ENCODE data around the gene MARCOL. TPM values are rescaled to one million over a fixed set of nuclear protein-coding genes. Genes with fewer than 3 reads are reported as not detected.

Gene MARCOL
- total and polyA plus RNA-seq, 10 donors = not detected

DNA sequence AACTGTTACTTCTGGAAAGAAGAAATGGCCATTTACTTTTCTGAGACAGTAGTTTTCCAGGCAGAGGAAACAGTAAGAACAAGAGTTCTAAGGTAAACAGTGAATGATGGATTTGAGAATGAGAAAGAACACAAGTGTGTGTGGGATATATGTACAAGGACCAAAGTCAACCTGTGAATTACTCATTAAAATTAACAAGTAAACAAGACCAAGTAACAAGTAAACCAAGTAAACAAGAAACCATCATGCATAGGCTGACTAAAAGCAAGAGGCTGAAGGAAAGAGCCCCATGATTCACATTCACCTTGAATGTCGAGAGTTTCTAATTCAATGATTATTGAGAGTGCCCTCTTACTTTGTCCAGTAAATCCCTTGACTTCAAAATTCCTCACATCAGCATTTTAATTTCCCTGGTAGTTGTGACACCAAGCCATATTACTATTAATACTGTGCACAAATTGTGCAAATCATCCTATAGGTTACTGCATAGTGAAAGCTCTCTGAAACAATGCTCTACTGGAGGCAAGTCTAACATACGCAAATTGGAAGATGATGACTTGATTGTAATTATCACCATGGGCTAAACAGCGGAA lies 9.8 kb upstream of the MARCOL start:
- intact Hi-C loops (cut with DNase I; ENCODE audit: low total_unique reads) = no loop called here
- DNase-seq = no peak
- H3K4me1 ChIP-seq = no peaks in the 10 kb centered on the region

DNA sequence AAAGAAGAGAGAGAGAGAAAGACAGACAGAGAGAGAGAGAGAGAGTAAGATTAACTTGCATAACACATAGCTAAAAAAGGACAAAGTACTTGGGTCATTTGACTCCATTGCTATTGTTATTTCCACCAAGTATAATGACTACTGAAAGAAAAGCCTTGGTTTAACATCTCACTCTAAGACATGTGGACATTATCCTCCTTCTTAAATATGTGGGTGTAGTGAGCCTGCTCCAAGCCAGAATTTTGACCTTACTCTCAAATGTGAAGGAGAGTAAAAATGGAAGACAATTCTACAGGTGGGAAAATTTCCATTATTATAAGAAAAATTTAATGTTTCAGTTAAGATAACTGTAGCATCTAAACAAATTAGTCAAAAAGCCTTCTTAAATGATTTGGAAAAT lies 8.5 kb upstream of the MARCOL start:
- H3K9me3 ChIP-seq = no peaks in the 10 kb centered on the region
- intact Hi-C loops (cut with DNase I; ENCODE audit: low total_unique reads) = no loop called here
- TF ChIP-seq POLR2AphosphoS5 (IDR thresholded peaks at IDR 0.05) (no peak), POLR2A (IDR thresholded peaks at IDR 0.05) (no peak), CTCF (IDR thresholded peaks at IDR 0.05 in 8 of 11, conservative IDR thresholded peaks at IDR 0.05 in 3 of 11) (no peak)
- DNase-seq = no peak
- no peaks in the 10 kb centered on the region for H3K36me3 ChIP-seq
- no peak overlapping the region for H3K4me3 ChIP-seq
- H3K27ac ChIP-seq = no peak overlapping the region
- peaks cover 0 to 4% (median 0%) of the 10 kb centered on the region in 7 donors for H3K27me3 ChIP-seq (replicated peaks in 1 of 7)
- H3K4me1 ChIP-seq = no peaks in the 10 kb centered on the region

More for the DNA sequence above, 9.8 kb upstream of the MARCOL start:
- Histone ChIP-seq H3K9me3 (no peaks in the 10 kb centered on the region), H3K4me3 (no peak overlapping the region), H3K27me3 (replicated peaks in 1 of 7) (peaks cover 0 to 4% (median 0%) of the 10 kb centered on the region in 7 donors), H3K27ac (no peak overlapping the region), H3K36me3 (no peaks in the 10 kb centered on the region)
- 81 to 92% (median 87%) methylated on average over 3 of the region's 3 CpGs for WGBS, 5 donors
- no peak for TF ChIP-seq CTCF (IDR thresholded peaks at IDR 0.05 in 8 of 11, conservative IDR thresholded peaks at IDR 0.05 in 3 of 11)
- no peak for TF ChIP-seq POLR2A (IDR thresholded peaks at IDR 0.05)

GRCh38 chr5:148230240-148230639 lies 8.1 kb upstream of the MARCOL start:
- intact Hi-C loops (cut with DNase I; ENCODE audit: low total_unique reads) = no loop called here
- no peak for TF ChIP-seq CTCF (IDR thresholded peaks at IDR 0.05 in 8 of 11, conservative IDR thresholded peaks at IDR 0.05 in 3 of 11)
- TF ChIP-seq POLR2A (IDR thresholded peaks at IDR 0.05) = no peak
- no peak for TF ChIP-seq POLR2AphosphoS5 (IDR thresholded peaks at IDR 0.05)
- 91 to 95% (median 94%) methylated on average over 7 of the region's 7 CpGs for WGBS, 5 donors

GRCh38 chr5:148237785-148238417 lies 424 bp upstream of the MARCOL start:
- Histone ChIP-seq H3K36me3 (no peaks in the 10 kb centered on the region), H3K27me3 (replicated peaks in 1 of 7) (no peaks in the 10 kb centered on the region), H3K9me3 (no peaks in the 10 kb centered on the region), H3K4me3 (no peak overlapping the region), H3K27ac (no peak overlapping the region), H3K4me1 (no peaks in the 10 kb centered on the region)
- TF ChIP-seq CTCF (IDR thresholded peaks at IDR 0.05 in 8 of 11, conservative IDR thresholded peaks at IDR 0.05 in 3 of 11) (no peak), POLR2A (IDR thresholded peaks at IDR 0.05) (no peak), POLR2AphosphoS5 (IDR thresholded peaks at IDR 0.05) (no peak)
- 49 to 65% (median 55%) methylated on average over 4 of the region's 4 CpGs for WGBS, 5 donors
- intact Hi-C loops (cut with DNase I; ENCODE audit: low total_unique reads) = no loop called here
- DNase-seq = no peak

More at GRCh38 chr5:148230240-148230639, 8.1 kb upstream of the MARCOL start:
- DNase-seq = no peak
- no peaks in the 10 kb centered on the region for H3K9me3 ChIP-seq
- H3K36me3 ChIP-seq = no peaks in the 10 kb centered on the region
- H3K27me3 ChIP-seq (replicated peaks in 1 of 7) = peaks cover 0 to 4% (median 0%) of the 10 kb centered on the region in 7 donors
- H3K4me1 ChIP-seq = no peaks in the 10 kb centered on the region
- no peak overlapping the region for H3K4me3 ChIP-seq
- H3K27ac ChIP-seq = no peak overlapping the region

Measured in spleen (tissue), 11 donors.